Astrocyte (in vitro differentiated cells and primary cell): Measurements from ENCODE around the gene NWD2.

Source experiments
- EZH2 ChIP-seq: IDR thresholded peaks from 2 replicates; pipeline ENCODE4 v1.6.1; 2012; ENCODE audit warnings: mild to moderate bottlenecking, low read length, inconsistent platforms; ENCODE audit not compliant: insufficient read depth
- TF ChIP-seq, protein P1 (sequence below): IDR thresholded peaks from 2 replicates; pipeline ENCODE4 v1.5.1; 2011; ENCODE audit warnings: low read depth, mild to moderate bottlenecking, inconsistent platforms, low read length, moderate library complexity; ENCODE audit not compliant: insufficient read depth

DNA sequence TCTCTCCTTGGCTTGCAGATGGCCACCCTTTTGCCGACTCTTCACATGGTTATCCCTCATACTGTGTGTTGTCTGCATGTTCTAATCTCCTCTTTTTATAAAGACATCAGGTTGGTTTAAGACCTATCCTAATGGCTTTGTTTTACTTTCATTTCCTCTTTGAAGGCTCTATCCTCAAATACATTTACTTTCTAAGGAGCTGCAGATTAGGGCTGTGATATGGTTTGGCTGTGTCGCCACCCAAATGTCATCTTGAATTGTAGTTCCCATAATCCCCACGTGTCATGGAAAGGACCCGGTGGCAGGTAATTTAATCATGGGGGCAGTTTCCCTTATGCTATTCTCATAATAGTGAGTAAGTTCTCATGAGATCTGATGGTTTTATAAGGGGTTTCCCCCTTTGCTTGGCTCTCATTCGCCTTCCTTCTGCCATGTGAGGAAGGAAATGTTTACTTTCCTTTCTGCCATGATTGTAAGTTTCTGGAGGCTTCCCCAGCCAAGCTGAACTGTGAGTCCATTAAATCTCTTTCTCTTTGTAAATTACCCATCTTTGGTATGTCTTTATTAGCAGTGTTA, 237.1 kb downstream of the NWD2 start:
- TF ChIP-seq, protein P1, sequence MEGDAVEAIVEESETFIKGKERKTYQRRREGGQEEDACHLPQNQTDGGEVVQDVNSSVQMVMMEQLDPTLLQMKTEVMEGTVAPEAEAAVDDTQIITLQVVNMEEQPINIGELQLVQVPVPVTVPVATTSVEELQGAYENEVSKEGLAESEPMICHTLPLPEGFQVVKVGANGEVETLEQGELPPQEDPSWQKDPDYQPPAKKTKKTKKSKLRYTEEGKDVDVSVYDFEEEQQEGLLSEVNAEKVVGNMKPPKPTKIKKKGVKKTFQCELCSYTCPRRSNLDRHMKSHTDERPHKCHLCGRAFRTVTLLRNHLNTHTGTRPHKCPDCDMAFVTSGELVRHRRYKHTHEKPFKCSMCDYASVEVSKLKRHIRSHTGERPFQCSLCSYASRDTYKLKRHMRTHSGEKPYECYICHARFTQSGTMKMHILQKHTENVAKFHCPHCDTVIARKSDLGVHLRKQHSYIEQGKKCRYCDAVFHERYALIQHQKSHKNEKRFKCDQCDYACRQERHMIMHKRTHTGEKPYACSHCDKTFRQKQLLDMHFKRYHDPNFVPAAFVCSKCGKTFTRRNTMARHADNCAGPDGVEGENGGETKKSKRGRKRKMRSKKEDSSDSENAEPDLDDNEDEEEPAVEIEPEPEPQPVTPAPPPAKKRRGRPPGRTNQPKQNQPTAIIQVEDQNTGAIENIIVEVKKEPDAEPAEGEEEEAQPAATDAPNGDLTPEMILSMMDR = no peak
- no peak for TF ChIP-seq EZH2
